Common myeloid progenitor, CD34-positive (primary cell): ENCODE measurements around the gene PCDH15.

Source experiments
- CTCF ChIA-PET: fragments of 350-600 bp; sonication (Branson Sonifier 250); formaldehyde crosslinking; loops from one replicate; lab custom pipeline; 2021; ENCODE audit warnings: antibody characterized with exemption; lab: Charles Lee
- POLR2A ChIA-PET: fragments of 350-600 bp; sonication (Branson Sonifier 250); formaldehyde crosslinking; loops from one replicate; lab custom pipeline; 2021; ENCODE audit warnings: antibody characterized with exemption; lab: Charles Lee
- DNase-seq, 3 donors: peaks; one replicate each; pipeline versions ENCODE4 v3.0.0 to v3.0.0-alpha.2; 2013
- H3K27ac ChIP-seq, 2 experiments: 1 replicate in 1 of 2; 2 replicates in 1 of 2; pipeline ENCODE4 v1.7.0; 2013; ENCODE audit warnings: inconsistent platforms in 2 of 2, low read length in 2 of 2, mild to moderate bottlenecking in 2 of 2, low read depth in 1 of 2, moderate library complexity in 1 of 2; ENCODE audit not compliant: severe bottlenecking in 2 of 2, insufficient read depth in 1 of 2, poor library complexity in 1 of 2
- H3K27me3 ChIP-seq, 5 experiments: replicated peaks in 2 of 5; 1 replicate in 3 of 5; 2 replicates in 2 of 5; pipeline versions ENCODE4 v1.6.1 to v1.7.0; 2013; ENCODE audit warnings: low read length in 4 of 5, mild to moderate bottlenecking in 2 of 5, moderate library complexity in 2 of 5, inconsistent platforms in 1 of 5; ENCODE audit not compliant: insufficient read depth in 5 of 5, control insufficient read depth in 4 of 5
- H3K36me3 ChIP-seq, 4 experiments: 1 replicate in 2 of 4; 2 replicates in 2 of 4; pipeline versions ENCODE4 v1.6.1 to v1.7.0; 2013; ENCODE audit warnings: low read length in 3 of 4, control low read depth in 1 of 4, mild to moderate bottlenecking in 1 of 4; ENCODE audit not compliant: control insufficient read depth in 4 of 4, insufficient read depth in 4 of 4
- H3K4me1 ChIP-seq, 4 experiments: 1 replicate in 3 of 4; 2 replicates in 1 of 4; pipeline versions ENCODE4 v1.6.1 to v1.7.1; 2013; ENCODE audit warnings: low read length in 3 of 4, mild to moderate bottlenecking in 3 of 4, control low read depth in 1 of 4, inconsistent platforms in 1 of 4, moderate library complexity in 1 of 4; ENCODE audit not compliant: control insufficient read depth in 4 of 4, insufficient read depth in 4 of 4; ENCODE audit errors: control extremely low read depth in 1 of 4
- H3K4me3 ChIP-seq, 7 experiments: 1 replicate in 4 of 7; 2 replicates in 3 of 7; pipeline versions ENCODE4 v1.5.1 to v1.7.0; 2013; ENCODE audit warnings: mild to moderate bottlenecking in 7 of 7, low read length in 6 of 7, moderate library complexity in 6 of 7, inconsistent platforms in 2 of 7, low read depth in 2 of 7, control low read depth in 1 of 7; ENCODE audit not compliant: insufficient read depth in 4 of 7, control insufficient read depth in 1 of 7; ENCODE audit errors: extremely low read depth in 1 of 7
- H3K9me3 ChIP-seq, 5 experiments: 1 replicate in 4 of 5; 2 replicates in 1 of 5; pipeline versions ENCODE4 v1.6.1 to v1.7.1; 2013; ENCODE audit warnings: low read length in 4 of 5, mild to moderate bottlenecking in 2 of 5, inconsistent platforms in 1 of 5, low read depth in 1 of 5, moderate library complexity in 1 of 5; ENCODE audit not compliant: control insufficient read depth in 4 of 5, insufficient read depth in 2 of 5; ENCODE audit errors: control extremely low read depth in 1 of 5
- WGBS: methylation state at CpG from one replicate; pipeline ENCODE4 v1.1.5; 2013; ENCODE audit not compliant: insufficient coverage; 5-methylcytosine and 5-hydroxymethylcytosine counted together

Gene PCDH15

DNA sequence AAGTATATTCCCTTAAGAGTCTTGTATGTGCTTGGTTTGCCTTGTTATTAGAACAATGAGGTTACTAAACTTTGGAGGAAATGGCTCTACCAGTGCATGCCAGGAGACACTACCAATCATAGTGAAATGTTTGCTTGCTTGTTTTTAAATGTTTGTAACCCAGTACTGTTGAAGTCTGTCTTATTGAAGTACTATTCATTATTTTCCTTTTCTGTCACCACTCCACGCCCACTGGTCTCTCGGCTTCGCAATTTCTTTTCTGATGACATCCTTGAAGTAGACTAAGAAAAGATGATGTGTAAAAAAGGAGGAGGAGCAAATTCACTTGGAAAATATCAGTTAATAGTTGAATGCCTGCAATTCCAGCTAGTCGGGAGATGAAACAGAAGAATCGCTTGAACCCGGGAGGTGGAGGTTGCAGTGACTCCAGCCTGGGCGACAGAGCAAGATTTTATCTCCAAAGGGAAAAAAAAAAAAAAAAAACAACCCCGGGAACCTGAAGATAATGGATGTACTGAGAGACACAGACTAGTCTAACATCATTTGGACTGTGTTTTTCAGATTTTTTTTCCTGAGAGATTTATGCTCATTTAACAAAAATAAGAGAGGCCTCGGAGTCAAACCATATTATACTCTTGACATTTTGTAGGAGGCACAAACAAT, 959.4 kb downstream of the PCDH15 start:
- ChIA-PET CTCF (no interaction called here), POLR2A (interaction anchor here (0.7 kb wide), 1 partner anchor 1431 kb away, joined by 3 read pairs; no protein-coding TSS in a partner anchor)
- H3K27ac ChIP-seq, result no peak overlapping the region
- no CpG with 5 or more reads among the region's 9 CpGs for WGBS
- no peak overlapping the region for H3K4me3 ChIP-seq
- H3K9me3 ChIP-seq, result no peaks in the 10 kb centered on the region
- H3K36me3 ChIP-seq, result no peaks in the 10 kb centered on the region
- no peaks in the 10 kb centered on the region for H3K27me3 ChIP-seq
- DNase-seq, result no peak
- H3K4me1 ChIP-seq, result peaks cover 0 to 9% (median 1%) of the 10 kb centered on the region in 4 experiments

DNA sequence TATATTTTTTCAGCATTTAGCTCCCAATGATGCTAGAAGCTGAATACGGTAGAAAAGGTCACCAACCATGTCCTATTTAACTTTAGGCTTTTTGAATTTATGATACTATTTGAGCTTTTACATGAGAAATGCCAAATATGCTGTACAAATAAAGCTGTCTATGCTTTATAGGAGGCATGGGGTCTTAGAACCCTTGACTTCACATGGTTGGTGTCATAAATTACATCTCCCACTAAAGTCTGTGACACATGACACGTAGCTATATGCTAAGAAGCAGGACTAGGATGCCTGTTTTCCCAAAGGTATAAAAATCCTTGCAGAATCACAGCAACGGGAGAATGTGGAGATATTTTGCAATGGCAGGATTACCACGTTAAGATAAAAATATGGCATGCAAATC, 960.4 kb downstream of the PCDH15 start:
- no CpG with 5 or more reads among the region's 4 CpGs for WGBS
- H3K27me3 ChIP-seq, result no peaks in the 10 kb centered on the region
- H3K4me1 ChIP-seq, result peaks cover 0 to 9% (median 1%) of the 10 kb centered on the region in 4 experiments
- no peak overlapping the region for H3K4me3 ChIP-seq
- POLR2A ChIA-PET, result no interaction called here
- no peak for DNase-seq
- CTCF ChIA-PET, result interaction anchor here (1.2 to 1.3 kb wide), 2 partner anchors 11 to 562 kb away, joined by 4 to 5 read pairs; no protein-coding TSS in a partner anchor
- H3K9me3 ChIP-seq, result no peaks in the 10 kb centered on the region
- H3K27ac ChIP-seq, result no peak overlapping the region
- H3K36me3 ChIP-seq, result no peaks in the 10 kb centered on the region

GRCh38 chr10:53839440-53840039, 961.5 kb downstream of the PCDH15 start:
- DNase-seq, result peak; percentile 25 to 56 (median 37)
- CTCF ChIA-PET, result interaction anchor here (0.8 to 1.3 kb wide), 3 partner anchors 10 to 563 kb away, joined by 3 to 5 read pairs (median 4); no protein-coding TSS in a partner anchor

GRCh38 chr10:53836638-53837037, 964.4 kb downstream of the PCDH15 start:
- WGBS, result no CpG with 5 or more reads among the region's 1 CpG
- H3K4me3 ChIP-seq, result no peak overlapping the region
- no peaks in the 10 kb centered on the region for H3K4me1 ChIP-seq
- H3K9me3 ChIP-seq, result no peaks in the 10 kb centered on the region
- ChIA-PET CTCF (no interaction called here), POLR2A (no interaction called here)
- no peaks in the 10 kb centered on the region for H3K36me3 ChIP-seq
- no peak for DNase-seq
- H3K27ac ChIP-seq, result no peak overlapping the region
- no peaks in the 10 kb centered on the region for H3K27me3 ChIP-seq

More at GRCh38 chr10:53839440-53840039, 961.5 kb downstream of the PCDH15 start:
- Histone ChIP-seq H3K4me3 (no peak overlapping the region), H3K27ac (no peak overlapping the region), H3K9me3 (no peaks in the 10 kb centered on the region), H3K4me1 (peaks cover 0 to 9% (median 1%) of the 10 kb centered on the region in 4 experiments), H3K27me3 (no peaks in the 10 kb centered on the region), H3K36me3 (no peaks in the 10 kb centered on the region)
- POLR2A ChIA-PET, result no interaction called here
- no CpG with 5 or more reads among the region's 2 CpGs for WGBS

DNA sequence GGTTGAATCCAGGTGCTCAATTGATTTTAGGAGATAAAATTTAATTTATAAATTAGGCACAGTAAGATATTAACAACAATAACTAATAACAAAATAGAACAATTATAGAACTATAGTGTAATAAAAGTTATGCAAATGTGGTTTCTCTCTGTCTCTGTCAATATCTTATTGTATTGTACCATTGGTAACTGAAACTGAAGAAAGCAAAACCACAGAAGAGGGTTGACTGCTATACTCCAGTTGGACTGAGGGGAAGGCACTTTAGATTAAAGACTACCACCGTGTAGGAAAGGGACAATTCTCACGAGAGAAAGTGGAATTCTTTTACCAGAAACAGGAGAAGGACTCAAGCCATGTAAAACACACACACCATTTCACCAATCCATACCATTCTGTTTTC, 967.1 kb downstream of the PCDH15 start:
- Histone ChIP-seq H3K27me3 (no peaks in the 10 kb centered on the region), H3K4me1 (no peaks in the 10 kb centered on the region), H3K36me3 (no peaks in the 10 kb centered on the region), H3K27ac (no peak overlapping the region), H3K4me3 (no peak overlapping the region), H3K9me3 (no peaks in the 10 kb centered on the region)
- DNase-seq, result no peak
- CTCF ChIA-PET, result no interaction called here
- WGBS, result 80% methylated on average over 1 of the region's 2 CpGs
- POLR2A ChIA-PET, result no interaction called here

DNA sequence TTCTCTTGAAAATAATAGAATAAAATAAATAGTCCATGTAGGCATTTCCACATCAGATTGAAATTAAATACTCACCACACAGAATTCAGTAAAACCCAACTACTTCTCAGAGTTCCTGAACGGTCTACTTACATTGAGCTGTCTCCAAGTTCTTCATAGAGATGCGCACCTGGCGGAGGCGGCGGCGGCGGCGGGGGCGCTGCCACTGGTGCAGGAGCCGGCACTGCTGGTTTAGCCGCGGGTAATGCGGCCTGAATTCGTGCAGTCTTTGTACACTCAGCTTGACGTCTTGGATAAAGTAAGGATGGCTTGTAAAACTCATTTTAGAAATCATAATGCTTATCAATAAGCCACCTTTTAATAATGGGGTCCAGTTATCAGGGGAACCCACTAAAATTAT, 973.8 kb downstream of the PCDH15 start:
- ChIA-PET POLR2A (no interaction called here), CTCF (interaction anchor here (1.1 kb wide), 1 partner anchor 12 kb away, joined by 3 read pairs; no protein-coding TSS in a partner anchor)
- Histone ChIP-seq H3K36me3 (no peaks in the 10 kb centered on the region), H3K9me3 (no peaks in the 10 kb centered on the region), H3K27me3 (no peaks in the 10 kb centered on the region), H3K27ac (no peak overlapping the region), H3K4me1 (no peaks in the 10 kb centered on the region), H3K4me3 (no peak overlapping the region)
- no peak for DNase-seq
- WGBS, result 100% methylated on average over 1 of the region's 15 CpGs

- Histone ChIP-seq H3K9me3 (no peaks in the 10 kb centered on the region), H3K27ac (no peak overlapping the region), H3K27me3 (no peaks in the 10 kb centered on the region), H3K36me3 (no peaks in the 10 kb centered on the region), H3K4me1 (no peaks in the 10 kb centered on the region), H3K4me3 (no peak overlapping the region)
- ChIA-PET CTCF (no interaction called here), POLR2A (no interaction called here)
- no peak for DNase-seq
- 90% methylated on average over 6 of the region's 8 CpGs for WGBS
Observed at GRCh38 chr10:53808677-53809372, 992.2 kb downstream of the PCDH15 start.
